Hepatocyte (in vitro differentiated cells): Measurements from ENCODE around the gene RASEF. TPM values are rescaled to one million over a fixed set of nuclear protein-coding genes. Genes with fewer than 3 reads are reported as not detected.

ENCODE experiments used
- DNase-seq: peaks from one replicate; pipeline ENCODE4 v3.0.0-alpha.2; 2016; ENCODE audit warnings: low spot score
- H2AFZ ChIP-seq: fragments of 200-600 bp; sonication (generic); 2 replicates; pipeline ENCODE4 v1.6.0; 2016; ENCODE audit warnings: antibody characterized with exemption, mild to moderate bottlenecking
- H3K27ac ChIP-seq: fragments of 200-600 bp; sonication (generic); 2 replicates; pipeline ENCODE4 v1.5.1; 2016; ENCODE audit warnings: mild to moderate bottlenecking
- H3K27me3 ChIP-seq: fragments of 200-600 bp; sonication (generic); 2 replicates; pipeline ENCODE4 v1.6.1; 2016
- H3K36me3 ChIP-seq: fragments of 200-600 bp; sonication (generic); replicated peaks from 2 replicates; pipeline ENCODE4 v1.5.1; 2016; ENCODE audit warnings: low read depth; ENCODE audit not compliant: insufficient read depth
- H3K4me1 ChIP-seq: fragments of 200-600 bp; sonication (generic); 2 replicates; pipeline ENCODE4 v1.5.1; 2016; ENCODE audit warnings: mild to moderate bottlenecking, moderate library complexity; ENCODE audit not compliant: insufficient read depth
- H3K4me2 ChIP-seq: fragments of 200-600 bp; sonication (generic); 2 replicates; pipeline ENCODE4 v1.6.0; 2016
- H3K4me3 ChIP-seq: fragments of 200-600 bp; sonication (generic); 2 replicates; pipeline ENCODE4 v1.5.1; 2016; ENCODE audit warnings: mild to moderate bottlenecking
- H3K79me2 ChIP-seq: fragments of 200-600 bp; sonication (generic); 2 replicates; pipeline ENCODE4 v1.6.0; 2017; ENCODE audit warnings: mild to moderate bottlenecking
- H3K9me2 ChIP-seq: fragments of 200-600 bp; sonication (generic); replicated peaks from 2 replicates; pipeline ENCODE4 v1.6.0; 2017; ENCODE audit warnings: mild to moderate bottlenecking; ENCODE audit not compliant: insufficient read depth
- H3K9me3 ChIP-seq: fragments of 200-600 bp; sonication (generic); 2 replicates; pipeline ENCODE4 v1.5.1; 2016; ENCODE audit warnings: low read depth, mild to moderate bottlenecking
- H4K20me1 ChIP-seq: fragments of 200-600 bp; sonication (generic); 2 replicates; pipeline ENCODE4 v1.6.0; 2016; ENCODE audit warnings: mild to moderate bottlenecking; ENCODE audit not compliant: insufficient read depth, poor library complexity, severe bottlenecking
- EZH2 ChIP-seq: fragments of 200-600 bp; sonication (generic); IDR thresholded peaks from 2 replicates; pipeline ENCODE4 v1.6.1; 2016; ENCODE audit warnings: antibody characterized with exemption, mild to moderate bottlenecking, borderline replicate concordance
- EZH2phosphoT487 ChIP-seq: fragments of 200-600 bp; sonication (generic); IDR thresholded peaks from one replicate; pipeline ENCODE4 v1.6.1; 2018; ENCODE audit warnings: antibody characterized with exemption, mild to moderate bottlenecking, low read depth, moderate library complexity; ENCODE audit not compliant: unreplicated experiment, severe bottlenecking
- WGBS: methylation state at CpG from one replicate; pipeline ENCODE4 v1.1.6; 2016; ENCODE audit warnings: low lambda C conversion rate; ENCODE audit errors: missing lambda C conversion rate; 5-methylcytosine and 5-hydroxymethylcytosine counted together
- polyA plus RNA-seq: library from polyadenylated mRNA; unstranded; fragments of >200 nt; fragmentation: Nextera tagmentation; extraction: Ambion mirVana; gene quantifications from 2 replicates; pipeline ENCODE4 v1.2.1, GENCODE V29; 2016
- total RNA-seq: library from RNA; depleted of rRNA; stranded (reverse); fragments of >200 nt; gene quantifications from 2 replicates; pipeline ENCODE4 v1.2.3, GENCODE V29; 2014
- TF ChIP-seq, protein P1 (sequence below): fragments of 200-600 bp; sonication (generic); IDR thresholded peaks from 2 replicates; pipeline ENCODE4 v1.5.1; 2016; ENCODE audit warnings: antibody characterized with exemption, mild to moderate bottlenecking; ENCODE audit not compliant: poor library complexity

Gene RASEF
- total and polyA plus RNA-seq, 2 experiments from 2014 or later, result 11.1 to 18.9 TPM

DNA sequence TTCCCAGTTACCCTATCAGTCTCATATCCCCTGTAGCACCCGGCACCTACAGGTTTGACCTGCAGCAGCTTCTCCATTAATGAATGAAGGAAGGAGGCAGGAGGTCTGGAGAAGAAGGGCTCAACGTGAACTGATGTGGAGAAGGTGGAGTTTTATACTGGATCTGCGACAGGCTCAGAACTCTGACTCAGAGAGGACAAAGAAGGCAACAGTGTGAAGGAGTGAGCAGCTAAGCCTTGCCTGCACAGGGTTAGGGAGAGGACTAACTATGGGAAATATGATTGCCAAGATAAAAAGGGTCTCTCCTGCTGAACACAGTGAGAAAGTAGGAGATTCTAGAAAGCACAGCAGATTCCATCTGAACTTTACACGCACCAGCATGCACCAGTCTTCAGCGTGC is 23.6 kb downstream of the RASEF start:
- Histone ChIP-seq H3K9me2 (no peaks in the 10 kb centered on the region), H3K36me3 (no peaks in the 10 kb centered on the region), H3K9me3 (no peaks in the 10 kb centered on the region), H3K4me1 (peaks cover 5% of the 10 kb centered on the region), H3K4me2 (no peak overlapping the region), H2AFZ (no peak overlapping the region), H3K4me3 (no peak overlapping the region), H3K79me2 (peaks cover 3% of the 10 kb centered on the region), H3K27ac (no peak overlapping the region), H4K20me1 (no peaks in the 10 kb centered on the region), H3K27me3 (no peaks in the 10 kb centered on the region)
- WGBS, result 86% methylated on average over 5 of the region's 5 CpGs
- no peak for DNase-seq
- TF ChIP-seq, protein P1, sequence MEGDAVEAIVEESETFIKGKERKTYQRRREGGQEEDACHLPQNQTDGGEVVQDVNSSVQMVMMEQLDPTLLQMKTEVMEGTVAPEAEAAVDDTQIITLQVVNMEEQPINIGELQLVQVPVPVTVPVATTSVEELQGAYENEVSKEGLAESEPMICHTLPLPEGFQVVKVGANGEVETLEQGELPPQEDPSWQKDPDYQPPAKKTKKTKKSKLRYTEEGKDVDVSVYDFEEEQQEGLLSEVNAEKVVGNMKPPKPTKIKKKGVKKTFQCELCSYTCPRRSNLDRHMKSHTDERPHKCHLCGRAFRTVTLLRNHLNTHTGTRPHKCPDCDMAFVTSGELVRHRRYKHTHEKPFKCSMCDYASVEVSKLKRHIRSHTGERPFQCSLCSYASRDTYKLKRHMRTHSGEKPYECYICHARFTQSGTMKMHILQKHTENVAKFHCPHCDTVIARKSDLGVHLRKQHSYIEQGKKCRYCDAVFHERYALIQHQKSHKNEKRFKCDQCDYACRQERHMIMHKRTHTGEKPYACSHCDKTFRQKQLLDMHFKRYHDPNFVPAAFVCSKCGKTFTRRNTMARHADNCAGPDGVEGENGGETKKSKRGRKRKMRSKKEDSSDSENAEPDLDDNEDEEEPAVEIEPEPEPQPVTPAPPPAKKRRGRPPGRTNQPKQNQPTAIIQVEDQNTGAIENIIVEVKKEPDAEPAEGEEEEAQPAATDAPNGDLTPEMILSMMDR, result no peak
- TF ChIP-seq EZH2phosphoT487 (no peak), EZH2 (no peak)

DNA sequence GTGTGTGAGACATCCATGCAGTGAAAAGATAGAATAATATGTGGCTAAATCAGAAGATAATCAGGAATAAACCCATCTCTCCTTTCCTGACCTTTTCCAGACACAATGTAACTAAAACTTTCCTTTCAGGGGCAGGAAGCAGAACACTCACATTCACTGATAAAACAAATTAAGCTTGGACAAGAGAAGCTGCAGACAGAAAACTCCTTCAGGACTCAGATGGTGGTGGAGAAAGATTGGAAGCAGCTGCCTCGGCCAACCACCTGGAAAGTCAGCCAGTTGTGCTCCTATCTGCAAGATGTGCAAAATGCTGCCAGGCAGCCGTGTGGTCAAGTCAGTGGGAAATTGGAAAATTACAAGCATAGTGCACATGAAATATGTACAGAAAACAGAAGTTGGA is 26.9 kb downstream of the RASEF start:
- WGBS, result 68% methylated on average over 2 of the region's 2 CpGs
- TF ChIP-seq, protein P1, result no peak
- TF ChIP-seq EZH2phosphoT487 (no peak), EZH2 (no peak)
- no peaks in the 10 kb centered on the region for H4K20me1 ChIP-seq
- no peaks in the 10 kb centered on the region for H3K9me2 ChIP-seq
- no peaks in the 10 kb centered on the region for H3K4me1 ChIP-seq
- H3K79me2 ChIP-seq, result peaks cover 3% of the 10 kb centered on the region
- no peak overlapping the region for H3K27ac ChIP-seq
- no peaks in the 10 kb centered on the region for H3K36me3 ChIP-seq
- no peaks in the 10 kb centered on the region for H3K27me3 ChIP-seq
- no peak for DNase-seq
- no peak overlapping the region for H3K4me3 ChIP-seq
- H2AFZ ChIP-seq, result no peak overlapping the region
- H3K4me2 ChIP-seq, result no peak overlapping the region
- H3K9me3 ChIP-seq, result no peaks in the 10 kb centered on the region

DNA sequence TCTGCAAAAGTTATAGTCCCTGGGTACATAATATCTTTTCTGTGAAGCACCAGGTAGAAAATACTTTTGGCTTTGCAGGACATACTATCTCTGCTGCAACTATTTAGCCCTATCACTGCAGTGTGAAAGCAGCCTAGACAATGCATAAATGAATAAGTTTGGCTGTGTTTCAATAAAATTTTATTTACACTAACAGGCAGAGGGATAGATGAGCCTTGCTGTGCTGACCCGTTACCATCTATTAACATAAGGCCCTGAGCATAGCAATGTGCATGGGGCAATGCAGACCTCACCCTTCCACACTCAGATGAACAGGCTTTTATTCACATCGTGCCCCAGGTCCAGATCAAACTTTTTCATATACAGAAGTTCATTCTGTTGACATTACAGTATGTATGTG is 27.8 kb downstream of the RASEF start:
- TF ChIP-seq, protein P1, result no peak
- no peak for TF ChIP-seq EZH2phosphoT487
- TF ChIP-seq EZH2, result no peak
- Histone ChIP-seq H3K27ac (no peak overlapping the region), H3K4me3 (no peak overlapping the region), H3K9me3 (no peaks in the 10 kb centered on the region), H3K9me2 (no peaks in the 10 kb centered on the region), H4K20me1 (no peaks in the 10 kb centered on the region), H3K4me2 (no peak overlapping the region), H3K79me2 (peaks cover 3% of the 10 kb centered on the region), H2AFZ (no peak overlapping the region), H3K36me3 (no peaks in the 10 kb centered on the region), H3K4me1 (no peaks in the 10 kb centered on the region), H3K27me3 (no peaks in the 10 kb centered on the region)
- WGBS, result 98% methylated on average over 2 of the region's 2 CpGs
- DNase-seq, result no peak

DNA sequence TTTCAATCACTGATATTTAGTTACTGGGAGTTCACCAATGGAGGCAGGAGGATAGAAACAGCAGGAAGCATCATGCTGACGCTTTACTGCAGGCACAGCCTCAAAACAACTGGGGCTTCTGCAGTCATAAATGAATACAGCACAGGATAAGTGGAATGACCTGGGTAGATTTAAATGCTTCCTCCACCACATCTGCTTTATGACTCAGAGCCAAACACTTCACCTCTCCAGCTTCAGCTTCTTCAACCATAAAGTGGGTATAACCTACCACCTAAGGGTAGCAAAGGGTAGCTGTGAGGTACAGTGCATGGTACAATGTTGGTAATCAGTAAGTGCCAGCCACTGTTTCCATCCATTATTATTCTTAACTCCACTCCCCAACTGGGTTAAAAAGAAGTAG is 28.4 kb downstream of the RASEF start:
- Histone ChIP-seq H3K9me3 (no peaks in the 10 kb centered on the region), H3K4me2 (no peak overlapping the region), H3K36me3 (no peaks in the 10 kb centered on the region), H3K4me1 (no peaks in the 10 kb centered on the region), H3K4me3 (no peak overlapping the region), H3K9me2 (no peaks in the 10 kb centered on the region), H3K27ac (no peak overlapping the region), H3K79me2 (peaks cover 3% of the 10 kb centered on the region), H2AFZ (no peak overlapping the region), H4K20me1 (no peaks in the 10 kb centered on the region), H3K27me3 (no peaks in the 10 kb centered on the region)
- 70% methylated on average over 1 of the region's 1 CpG for WGBS
- no peak for TF ChIP-seq EZH2
- TF ChIP-seq EZH2phosphoT487, result no peak
- TF ChIP-seq, protein P1, result no peak
- DNase-seq, result no peak
